Measurements from ENCODE around the gene PHKB. TPM values are rescaled to one million over a fixed set of nuclear protein-coding genes. Genes with fewer than 3 reads are reported as not detected.

Gene PHKB
- total RNA-seq, 1 donor from 2014 or later = 109 TPM

DNA sequence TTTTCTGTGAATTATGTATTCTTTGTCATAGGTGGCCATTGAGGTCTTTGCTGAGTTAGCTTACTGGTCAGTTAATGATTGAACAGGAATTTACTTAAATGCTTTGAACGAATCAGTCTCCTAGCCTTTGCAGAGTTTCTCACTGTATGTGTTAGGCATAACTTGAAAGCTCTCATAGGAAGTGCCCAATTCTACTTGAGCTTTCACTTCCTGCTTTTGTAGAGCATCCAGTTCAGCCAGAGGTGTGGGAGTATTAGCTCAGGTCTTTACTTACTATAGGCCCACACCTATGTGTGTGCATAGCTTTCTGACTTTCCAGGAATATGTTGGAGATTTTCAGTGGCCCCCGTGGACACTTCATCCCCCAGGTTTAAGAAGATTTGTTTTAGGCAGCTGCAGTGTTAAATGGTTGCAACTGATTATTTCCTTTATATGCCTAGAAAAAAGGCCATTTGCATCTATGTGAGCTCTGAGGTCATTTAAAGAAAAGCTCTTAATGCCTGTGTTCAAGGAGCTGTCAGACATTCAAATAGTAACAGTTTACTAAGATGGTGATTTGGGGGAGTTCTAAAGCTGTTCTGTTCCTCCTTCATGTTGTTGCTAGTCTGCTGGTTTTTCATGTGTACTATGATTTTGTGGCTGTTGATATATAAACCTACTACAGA is 62.3 kb downstream of the PHKB start:
- no peaks in the 10 kb centered on the region for H3K79me2 ChIP-seq (ENCODE audit: low read depth)
- H3K9me3 Mint-ChIP-seq = no peaks in the 10 kb centered on the region
- peaks cover 1% of the 10 kb centered on the region for H3K36me3 Mint-ChIP-seq

DNA sequence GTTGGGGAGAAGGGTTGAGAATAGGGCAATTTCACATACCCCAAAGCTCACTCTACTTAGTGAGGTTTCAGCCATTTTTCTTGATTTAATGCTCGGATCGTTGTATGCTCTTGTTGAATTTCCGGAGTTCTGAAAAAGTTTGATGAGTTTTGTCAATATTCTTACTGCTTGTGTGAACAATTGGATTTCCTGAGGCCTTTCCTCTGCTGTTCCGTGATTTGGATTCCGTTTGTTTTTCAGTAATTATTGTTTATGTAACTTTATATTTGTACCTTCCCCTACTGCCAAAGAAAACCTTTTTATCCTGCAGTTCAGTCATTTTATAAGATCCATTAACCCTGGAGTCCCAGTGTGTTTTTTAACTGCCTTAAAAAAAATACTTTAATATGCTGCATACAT is 62.9 kb downstream of the PHKB start:
- H2AFZ ChIP-seq (replicated peaks) = no peak overlapping the region
- no peak overlapping the region for H3K27ac Mint-ChIP-seq

More for the DNA sequence above, 62.3 kb downstream of the PHKB start:
- Histone ChIP-seq H3F3A (ENCODE audit: low read depth) (no peaks in the 10 kb centered on the region), H3K9me3 (ENCODE audit: low read depth) (no peaks in the 10 kb centered on the region), H3K4me2 (no peak overlapping the region), H3K4me3 (no peak overlapping the region), H4K20me1 (ENCODE audit: low read depth) (no peaks in the 10 kb centered on the region), H3K4me1 (peaks cover 8% of the 10 kb centered on the region), H3K9ac (no peak overlapping the region), H3K27me3 (no peaks in the 10 kb centered on the region), H3K27ac (peak overlapping the region; percentile 59), H2AFZ (replicated peaks) (no peak overlapping the region), H3K36me3 (no peaks in the 10 kb centered on the region)
- Mint-ChIP-seq H3K27ac (no peak overlapping the region), H3K4me3 (no peak overlapping the region), H3K4me1 (no peaks in the 10 kb centered on the region), H3K27me3 (ENCODE audit: insufficient read depth, low read depth) (peaks cover 2% of the 10 kb centered on the region)
- TF ChIP-seq EZH2 (IDR thresholded peaks at IDR 0.05) (no peak), EZH2phosphoT487 (IDR thresholded peaks at IDR 0.05) (no peak)
- TF ChIP-seq, protein P1, sequence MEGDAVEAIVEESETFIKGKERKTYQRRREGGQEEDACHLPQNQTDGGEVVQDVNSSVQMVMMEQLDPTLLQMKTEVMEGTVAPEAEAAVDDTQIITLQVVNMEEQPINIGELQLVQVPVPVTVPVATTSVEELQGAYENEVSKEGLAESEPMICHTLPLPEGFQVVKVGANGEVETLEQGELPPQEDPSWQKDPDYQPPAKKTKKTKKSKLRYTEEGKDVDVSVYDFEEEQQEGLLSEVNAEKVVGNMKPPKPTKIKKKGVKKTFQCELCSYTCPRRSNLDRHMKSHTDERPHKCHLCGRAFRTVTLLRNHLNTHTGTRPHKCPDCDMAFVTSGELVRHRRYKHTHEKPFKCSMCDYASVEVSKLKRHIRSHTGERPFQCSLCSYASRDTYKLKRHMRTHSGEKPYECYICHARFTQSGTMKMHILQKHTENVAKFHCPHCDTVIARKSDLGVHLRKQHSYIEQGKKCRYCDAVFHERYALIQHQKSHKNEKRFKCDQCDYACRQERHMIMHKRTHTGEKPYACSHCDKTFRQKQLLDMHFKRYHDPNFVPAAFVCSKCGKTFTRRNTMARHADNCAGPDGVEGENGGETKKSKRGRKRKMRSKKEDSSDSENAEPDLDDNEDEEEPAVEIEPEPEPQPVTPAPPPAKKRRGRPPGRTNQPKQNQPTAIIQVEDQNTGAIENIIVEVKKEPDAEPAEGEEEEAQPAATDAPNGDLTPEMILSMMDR (IDR thresholded peaks at IDR 0.05) = no peak
- no peak for DNase-seq (ENCODE audit: low spot score)

DNA sequence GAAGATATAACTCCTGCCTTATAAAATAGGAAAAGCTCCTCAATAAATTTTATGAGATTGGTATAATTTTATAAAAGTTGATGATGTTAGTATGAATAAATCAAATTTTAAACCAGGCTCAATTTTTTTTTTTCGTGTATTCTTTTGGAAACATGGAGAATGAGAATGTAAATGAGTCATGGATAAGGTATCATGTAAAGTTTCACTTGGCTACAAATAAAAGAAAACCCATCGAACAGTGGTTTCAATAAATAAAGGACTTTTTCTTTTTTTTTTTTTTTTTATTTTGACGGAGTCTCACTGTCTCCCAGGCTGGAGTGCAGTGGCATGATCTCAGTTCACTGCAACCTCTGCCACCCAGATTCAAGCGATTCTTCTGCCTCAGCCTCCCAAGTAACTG is 67.3 kb downstream of the PHKB start:
- H3K27me3 ChIP-seq = no peaks in the 10 kb centered on the region
- H3K36me3 ChIP-seq = no peaks in the 10 kb centered on the region
- no peaks in the 10 kb centered on the region for H4K20me1 ChIP-seq (ENCODE audit: low read depth)
- H3K4me1 ChIP-seq = peaks cover 5% of the 10 kb centered on the region
- no peaks in the 10 kb centered on the region for H3F3A ChIP-seq (ENCODE audit: low read depth)
- H3K27me3 Mint-ChIP-seq (ENCODE audit: insufficient read depth, low read depth) = peaks cover 2% of the 10 kb centered on the region
- no peak overlapping the region for H3K4me3 ChIP-seq
- no peaks in the 10 kb centered on the region for H3K9me3 ChIP-seq (ENCODE audit: low read depth)
- no peak overlapping the region for H3K4me2 ChIP-seq
- H2AFZ ChIP-seq (replicated peaks) = no peak overlapping the region
- no peak overlapping the region for H3K27ac ChIP-seq
- no peak for DNase-seq (ENCODE audit: low spot score)
- no peak overlapping the region for H3K9ac ChIP-seq
- TF ChIP-seq, protein P1 (IDR thresholded peaks at IDR 0.05) = no peak
- TF ChIP-seq EZH2phosphoT487 (IDR thresholded peaks at IDR 0.05) = no peak
- no peak for TF ChIP-seq EZH2 (IDR thresholded peaks at IDR 0.05)
- H3K27ac Mint-ChIP-seq = no peak overlapping the region
- H3K36me3 Mint-ChIP-seq = peaks cover 1% of the 10 kb centered on the region
- H3K4me1 Mint-ChIP-seq = no peaks in the 10 kb centered on the region
- no peaks in the 10 kb centered on the region for H3K9me3 Mint-ChIP-seq
- H3K4me3 Mint-ChIP-seq = no peak overlapping the region
- no peaks in the 10 kb centered on the region for H3K79me2 ChIP-seq (ENCODE audit: low read depth)

More for the DNA sequence above, 62.9 kb downstream of the PHKB start:
- Mint-ChIP-seq H3K4me3 (no peak overlapping the region), H3K9me3 (no peaks in the 10 kb centered on the region), H3K4me1 (no peaks in the 10 kb centered on the region), H3K27me3 (ENCODE audit: insufficient read depth, low read depth) (peaks cover 2% of the 10 kb centered on the region), H3K36me3 (peaks cover 1% of the 10 kb centered on the region)
- no peaks in the 10 kb centered on the region for H3K36me3 ChIP-seq
- no peak overlapping the region for H3K4me3 ChIP-seq
- TF ChIP-seq, protein P1 (IDR thresholded peaks at IDR 0.05) = no peak
- TF ChIP-seq EZH2 (IDR thresholded peaks at IDR 0.05) (no peak), EZH2phosphoT487 (IDR thresholded peaks at IDR 0.05) (no peak)
- no peaks in the 10 kb centered on the region for H4K20me1 ChIP-seq (ENCODE audit: low read depth)
- no peaks in the 10 kb centered on the region for H3K9me3 ChIP-seq (ENCODE audit: low read depth)
- H3K27me3 ChIP-seq = no peaks in the 10 kb centered on the region
- H3K9ac ChIP-seq = no peak overlapping the region
- peaks cover 8% of the 10 kb centered on the region for H3K4me1 ChIP-seq
- H3F3A ChIP-seq (ENCODE audit: low read depth) = no peaks in the 10 kb centered on the region
- no peak overlapping the region for H3K4me2 ChIP-seq
- DNase-seq (ENCODE audit: low spot score) = no peak
- no peak overlapping the region for H3K27ac ChIP-seq
- H3K79me2 ChIP-seq (ENCODE audit: low read depth) = no peaks in the 10 kb centered on the region

Measured in neural progenitor cell (in vitro differentiated cells).